HEK293T (cell line): ENCODE measurements around the gene MYO18A.

ENCODE experiments used
- CTBP1 ChIP-seq: fragments of 450-650 bp; IDR thresholded peaks from 2 replicates; pipeline ENCODE4 v1.6.1; 2016; ENCODE audit warnings: borderline replicate concordance
- FOXA1 ChIP-seq: fragments of 450-650 bp; IDR thresholded peaks from 2 replicates; pipeline ENCODE4 v1.6.1; 2016; ENCODE audit warnings: mild to moderate bottlenecking
- FOXM1 ChIP-seq: fragments of 450-650 bp; IDR thresholded peaks from 2 replicates; pipeline ENCODE4 v1.6.1; 2017; ENCODE audit warnings: mild to moderate bottlenecking, borderline replicate concordance
- LEF1 ChIP-seq: fragments of 450-650 bp; IDR thresholded peaks from 2 replicates; pipeline ENCODE4 v1.6.1; 2017; ENCODE audit warnings: mild to moderate bottlenecking, borderline replicate concordance
- NFRKB ChIP-seq: fragments of 450-650 bp; IDR thresholded peaks from 2 replicates; pipeline ENCODE4 v1.6.1; 2016; ENCODE audit warnings: mild to moderate bottlenecking, moderate library complexity
- TARDBP ChIP-seq: fragments of 450-650 bp; IDR thresholded peaks from 2 replicates; pipeline ENCODE4 v1.6.1; 2016

DNA sequence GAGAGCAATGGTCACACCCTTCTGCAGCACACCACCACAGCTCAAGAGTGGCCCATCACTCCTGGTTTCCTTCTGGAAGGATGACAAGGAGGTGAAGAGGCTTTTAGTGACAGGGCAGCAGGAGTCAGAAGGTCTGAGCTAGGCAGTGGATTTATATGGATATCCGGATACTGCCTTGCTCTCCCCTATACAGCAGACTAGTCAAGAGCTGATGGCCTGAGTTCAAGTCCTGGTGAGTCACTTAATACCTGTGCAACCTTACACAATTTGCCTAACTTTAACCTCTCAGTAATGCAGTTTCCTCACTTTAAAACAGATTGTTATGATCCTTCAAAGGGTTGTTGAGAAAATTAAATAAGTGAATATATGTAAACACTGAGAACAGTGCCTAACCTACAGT is 22.9 kb downstream of the MYO18A start:
- TF ChIP-seq TARDBP (no peak), LEF1 (no peak), FOXM1 (no peak), NFRKB (no peak), FOXA1 (no peak), CTBP1 (no peak)
